Endodermal cell (in vitro differentiated cells): ENCODE data around the gene OBSCN. TPM values are rescaled to one million over a fixed set of nuclear protein-coding genes. Genes with fewer than 3 reads are reported as not detected.

ENCODE experiments used
- DNase-seq: peaks from one replicate; pipeline ENCODE4 v3.0.0-alpha.2; 2017
- H3K27ac ChIP-seq: 2 replicates; pipeline ENCODE4 v1.5.1; 2013; ENCODE audit warnings: mild to moderate bottlenecking, low read depth, low read length, moderate library complexity
- H3K27me3 ChIP-seq: 2 replicates; pipeline ENCODE4 v1.6.1; 2013; ENCODE audit warnings: mild to moderate bottlenecking, low read length, moderate library complexity; ENCODE audit not compliant: insufficient read depth, control insufficient read depth, poor library complexity, severe bottlenecking
- H3K36me3 ChIP-seq: 2 replicates; pipeline ENCODE4 v1.7.0; 2013; ENCODE audit warnings: mild to moderate bottlenecking, low read length, moderate library complexity; ENCODE audit not compliant: control insufficient read depth, insufficient read depth
- H3K4me1 ChIP-seq: one replicate; pipeline ENCODE4 v1.7.0; 2013; ENCODE audit warnings: low read length; ENCODE audit not compliant: control insufficient read depth, insufficient read depth
- H3K4me3 ChIP-seq: 2 replicates; pipeline ENCODE4 v1.5.1; 2013; ENCODE audit warnings: mild to moderate bottlenecking, low read length, moderate library complexity
- H3K9ac ChIP-seq: 2 replicates; pipeline ENCODE4 v1.6.1; 2013; ENCODE audit warnings: mild to moderate bottlenecking, low read length, moderate library complexity; ENCODE audit not compliant: poor library complexity, severe bottlenecking; ENCODE audit errors: extremely low read depth
- H3K9me3 ChIP-seq: 2 replicates; pipeline ENCODE4 v1.6.1; 2013; ENCODE audit warnings: mild to moderate bottlenecking, low read length, moderate library complexity; ENCODE audit not compliant: control insufficient read depth
- H3K27ac Mint-ChIP-seq: 2 replicates; pipeline ENCODE4 v1.8.0; 2020; ENCODE audit warnings: mixed read lengths
- H3K27me3 Mint-ChIP-seq: 2 replicates; pipeline ENCODE4 v1.8.0; 2021; ENCODE audit warnings: mild to moderate bottlenecking, mixed read lengths; ENCODE audit not compliant: insufficient read depth
- H3K36me3 Mint-ChIP-seq: 2 replicates; pipeline ENCODE4 v1.8.0; 2020; ENCODE audit warnings: low read depth, mixed read lengths
- H3K4me1 Mint-ChIP-seq: 2 replicates; pipeline ENCODE4 v1.8.0; 2020; ENCODE audit warnings: mixed read lengths
- H3K4me3 Mint-ChIP-seq: 2 replicates; pipeline ENCODE4 v1.8.0; 2020; ENCODE audit warnings: mild to moderate bottlenecking, moderate library complexity, mixed read lengths
- H3K9me3 Mint-ChIP-seq: 2 replicates; pipeline ENCODE4 v1.8.0; 2020; ENCODE audit warnings: mild to moderate bottlenecking, mixed read lengths
- WGBS, 2 experiments: methylation state at CpG; one replicate each; pipeline versions ENCODE4 v1.1.5 to v1.1.7; 2013; ENCODE audit warnings: missing lambda C conversion rate in 2 of 2, mixed read lengths in 1 of 2; ENCODE audit not compliant: insufficient coverage in 1 of 2, insufficient read length in 1 of 2; 5-methylcytosine and 5-hydroxymethylcytosine counted together
- total RNA-seq, 2 donors: library from RNA; stranded (reverse); fragmentation: NEBNext Ultra II Directional in 1 of 2; extraction: Animal tissue kit (Norgen Biotek cat#: 25700) in 1 of 2; gene quantifications; 2 replicates in 1 of 2; 3 replicates in 1 of 2; pipeline ENCODE4 v1.2.1, GENCODE V29; 2021
- TF ChIP-seq, protein P1 (sequence below): fragments of 200-600 bp; sonication (generic); conservative IDR thresholded peaks from 2 replicates; pipeline ENCODE4 v1.5.0; 2021; ENCODE audit warnings: antibody characterized with exemption, mild to moderate bottlenecking

OBSCN gene
- total RNA-seq, 2 donors from 2014 or later = 53.7 to 68.9 TPM

DNA sequence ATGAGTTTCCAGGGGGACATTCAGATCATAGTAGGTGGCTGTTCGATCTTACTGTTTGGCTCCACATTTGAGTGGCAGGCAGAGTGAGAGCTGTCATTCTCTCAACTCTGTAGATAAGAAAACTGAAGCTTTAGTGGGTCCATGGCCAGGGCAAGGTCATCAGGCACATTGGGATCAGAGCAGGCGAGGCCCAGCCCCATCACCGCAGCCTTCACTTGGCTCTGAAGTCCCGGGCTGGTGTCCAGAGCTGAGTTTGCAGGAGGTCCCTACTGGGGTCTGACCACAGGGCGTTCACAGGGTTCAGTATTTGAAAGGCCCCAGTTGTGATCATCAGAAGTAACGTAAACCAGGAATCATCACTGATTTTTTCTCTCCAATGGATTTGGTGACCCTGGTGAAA, 76.7 kb downstream of the OBSCN start:
- 94% methylated on average over 6 of the region's 6 CpGs for WGBS, 2 experiments
- Histone ChIP-seq H3K36me3 (peaks cover 8% of the 10 kb centered on the region), H3K4me3 (no peak overlapping the region), H3K27me3 (no peaks in the 10 kb centered on the region), H3K9ac (no peak overlapping the region), H3K9me3 (no peaks in the 10 kb centered on the region), H3K27ac (no peak overlapping the region), H3K4me1 (no peaks in the 10 kb centered on the region)
- no peaks in the 10 kb centered on the region for H3K4me1 Mint-ChIP-seq
- peak; percentile 19 for DNase-seq
- TF ChIP-seq, protein P1, sequence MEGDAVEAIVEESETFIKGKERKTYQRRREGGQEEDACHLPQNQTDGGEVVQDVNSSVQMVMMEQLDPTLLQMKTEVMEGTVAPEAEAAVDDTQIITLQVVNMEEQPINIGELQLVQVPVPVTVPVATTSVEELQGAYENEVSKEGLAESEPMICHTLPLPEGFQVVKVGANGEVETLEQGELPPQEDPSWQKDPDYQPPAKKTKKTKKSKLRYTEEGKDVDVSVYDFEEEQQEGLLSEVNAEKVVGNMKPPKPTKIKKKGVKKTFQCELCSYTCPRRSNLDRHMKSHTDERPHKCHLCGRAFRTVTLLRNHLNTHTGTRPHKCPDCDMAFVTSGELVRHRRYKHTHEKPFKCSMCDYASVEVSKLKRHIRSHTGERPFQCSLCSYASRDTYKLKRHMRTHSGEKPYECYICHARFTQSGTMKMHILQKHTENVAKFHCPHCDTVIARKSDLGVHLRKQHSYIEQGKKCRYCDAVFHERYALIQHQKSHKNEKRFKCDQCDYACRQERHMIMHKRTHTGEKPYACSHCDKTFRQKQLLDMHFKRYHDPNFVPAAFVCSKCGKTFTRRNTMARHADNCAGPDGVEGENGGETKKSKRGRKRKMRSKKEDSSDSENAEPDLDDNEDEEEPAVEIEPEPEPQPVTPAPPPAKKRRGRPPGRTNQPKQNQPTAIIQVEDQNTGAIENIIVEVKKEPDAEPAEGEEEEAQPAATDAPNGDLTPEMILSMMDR = no peak
- H3K27ac Mint-ChIP-seq = no peak overlapping the region
- no peaks in the 10 kb centered on the region for H3K9me3 Mint-ChIP-seq
- H3K27me3 Mint-ChIP-seq = no peaks in the 10 kb centered on the region
- peaks cover 41% of the 10 kb centered on the region for H3K36me3 Mint-ChIP-seq
- no peak overlapping the region for H3K4me3 Mint-ChIP-seq

DNA sequence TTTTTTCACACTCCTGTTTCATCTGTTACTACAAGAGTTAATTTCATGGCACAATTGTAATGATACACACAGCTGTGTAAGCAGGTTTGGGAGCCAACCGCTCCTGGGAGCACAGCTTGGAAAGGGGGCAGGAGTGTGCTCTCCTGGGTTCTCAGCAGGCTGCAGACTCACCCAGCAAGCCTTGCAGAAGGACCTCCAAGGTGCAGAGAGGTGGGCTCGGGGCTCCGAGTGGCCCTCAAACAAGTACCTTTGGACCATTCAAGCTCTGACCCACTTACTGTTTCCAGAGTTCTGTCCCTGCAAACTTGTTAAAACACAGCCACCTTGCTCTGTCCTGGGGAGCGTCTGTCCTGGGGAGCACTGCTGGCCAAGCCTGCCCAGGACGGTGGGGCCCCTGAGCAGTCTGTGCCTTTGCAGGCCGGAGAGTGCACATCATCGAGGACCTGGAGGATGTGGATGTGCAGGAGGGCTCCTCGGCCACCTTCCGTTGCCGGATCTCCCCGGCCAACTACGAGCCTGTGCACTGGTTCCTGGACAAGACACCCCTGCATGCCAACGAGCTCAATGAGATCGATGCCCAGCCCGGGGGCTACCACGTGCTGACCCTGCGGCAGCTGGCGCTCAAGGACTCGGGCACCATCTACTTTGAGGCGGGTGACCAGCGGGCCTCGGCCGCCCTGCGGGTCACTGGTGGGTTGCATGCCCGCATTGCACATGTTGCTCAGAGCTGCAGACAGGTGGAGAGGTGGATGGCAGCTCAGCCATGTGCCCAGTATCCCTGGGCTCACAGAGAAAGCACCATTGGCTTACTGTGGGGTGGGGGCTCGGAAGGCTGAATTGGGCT, 78.0 kb downstream of the OBSCN start:
- no peak overlapping the region for H3K27ac Mint-ChIP-seq
- H3K9me3 Mint-ChIP-seq = no peaks in the 10 kb centered on the region
- Histone ChIP-seq H3K9ac (no peak overlapping the region), H3K4me3 (no peak overlapping the region), H3K27ac (no peak overlapping the region), H3K27me3 (no peaks in the 10 kb centered on the region), H3K36me3 (peaks cover 8% of the 10 kb centered on the region), H3K9me3 (no peaks in the 10 kb centered on the region), H3K4me1 (no peaks in the 10 kb centered on the region)
- H3K36me3 Mint-ChIP-seq = peaks cover 40% of the 10 kb centered on the region
- DNase-seq = peak; percentile 34
- no peak overlapping the region for H3K4me3 Mint-ChIP-seq
- WGBS, 2 experiments = 93 to 94% methylated on average over 19 to 26 of the region's 26 CpGs
- TF ChIP-seq, protein P1 = no peak
- no peaks in the 10 kb centered on the region for H3K4me1 Mint-ChIP-seq
- no peaks in the 10 kb centered on the region for H3K27me3 Mint-ChIP-seq

DNA sequence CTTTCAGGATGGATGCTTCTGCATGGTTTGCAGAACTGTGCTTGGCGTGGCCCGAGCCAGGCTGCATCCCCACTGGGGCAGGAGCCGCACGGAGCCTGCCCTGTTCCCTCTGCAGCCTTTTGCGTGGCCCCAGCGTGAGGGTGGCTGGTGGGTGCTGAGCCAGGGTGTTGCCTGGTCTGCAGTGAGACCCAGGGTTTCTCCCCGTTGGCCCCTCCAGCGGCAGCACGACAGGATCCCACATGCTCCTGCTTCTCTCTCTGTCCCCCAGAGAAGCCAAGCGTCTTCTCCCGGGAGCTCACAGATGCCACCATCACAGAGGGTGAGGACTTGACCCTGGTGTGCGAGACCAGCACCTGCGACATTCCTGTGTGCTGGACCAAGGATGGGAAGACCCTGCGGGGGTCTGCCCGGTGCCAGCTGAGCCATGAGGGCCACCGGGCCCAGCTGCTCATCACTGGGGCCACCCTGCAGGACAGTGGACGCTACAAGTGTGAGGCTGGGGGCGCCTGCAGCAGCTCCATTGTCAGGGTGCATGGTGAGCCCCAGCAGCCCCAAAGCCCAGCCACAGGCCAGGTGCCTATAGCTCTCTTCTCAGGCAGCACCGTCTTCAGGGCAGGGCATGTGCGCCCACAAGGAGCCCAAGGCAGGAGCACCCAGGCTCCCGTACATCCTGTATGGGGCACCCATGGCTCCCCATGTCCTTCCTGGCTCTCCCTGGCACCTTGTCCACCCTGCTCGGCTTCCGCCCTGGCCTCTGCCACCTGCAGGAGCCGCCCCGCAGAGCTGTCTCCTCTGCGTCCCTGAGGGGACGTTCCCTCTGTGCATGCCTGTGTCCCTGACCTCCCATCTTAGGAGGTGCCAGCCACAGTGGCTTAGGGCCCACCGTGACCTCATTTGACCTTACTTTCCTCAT, 78.9 kb downstream of the OBSCN start:
- peaks cover 8% of the 10 kb centered on the region for H3K36me3 ChIP-seq
- H3K9me3 Mint-ChIP-seq = no peaks in the 10 kb centered on the region
- H3K4me1 ChIP-seq = no peaks in the 10 kb centered on the region
- TF ChIP-seq, protein P1 = no peak
- no peak overlapping the region for H3K9ac ChIP-seq
- no peaks in the 10 kb centered on the region for H3K27me3 Mint-ChIP-seq
- peaks cover 44% of the 10 kb centered on the region for H3K36me3 Mint-ChIP-seq
- H3K9me3 ChIP-seq = no peaks in the 10 kb centered on the region
- no peak overlapping the region for H3K4me3 ChIP-seq
- no peak overlapping the region for H3K4me3 Mint-ChIP-seq
- H3K27me3 ChIP-seq = no peaks in the 10 kb centered on the region
- no peak overlapping the region for H3K27ac Mint-ChIP-seq
- WGBS, 2 experiments = 91 to 94% methylated on average over 20 to 28 of the region's 28 CpGs
- H3K27ac ChIP-seq = no peak overlapping the region
- peak; percentile 30 for DNase-seq
- H3K4me1 Mint-ChIP-seq = no peaks in the 10 kb centered on the region
